ENCODE data around the gene PPP1R9A.

The PPP1R9A gene

DNA sequence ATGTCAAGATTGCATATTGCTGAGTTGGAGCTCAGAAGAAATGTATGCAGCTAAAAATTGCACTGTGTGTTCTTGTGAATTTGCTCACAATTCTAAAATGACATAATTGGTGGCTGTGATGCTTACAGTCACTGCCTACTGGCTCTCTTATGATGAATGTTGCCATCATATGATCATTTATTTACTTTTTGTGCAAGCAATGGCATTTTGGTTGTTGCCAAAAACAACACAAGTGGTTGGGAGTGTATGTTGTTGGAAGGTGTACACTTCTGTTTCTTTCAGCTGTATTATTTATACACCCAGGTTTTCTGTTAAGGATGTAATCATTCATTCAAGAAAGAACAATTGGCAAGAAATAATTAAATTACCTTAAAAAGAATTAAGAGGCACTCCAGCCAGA, 388.0 kb downstream of the PPP1R9A start:
- Histone ChIP-seq H3K27me3 (ENCODE audit: control insufficient read depth in 5 of 5, insufficient read depth in 4 of 5, low read length in 5 of 5) (no peaks in the 10 kb centered on the region), H3K9me3 (ENCODE audit: control insufficient read depth in 5 of 5, low read length in 5 of 5) (no peaks in the 10 kb centered on the region), H3K4me3 (ENCODE audit: low read depth in 1 of 5, low read length in 5 of 5) (no peak overlapping the region), H3K27ac (ENCODE audit: low read depth, low read length) (no peak overlapping the region), H3K36me3 (ENCODE audit: control insufficient read depth in 5 of 5, insufficient read depth in 5 of 5, low read length in 5 of 5) (peaks cover 0 to 4% (median 2%) of the 10 kb centered on the region in 5 donors), H3K9ac (ENCODE audit: low read length in 5 of 5) (no peak overlapping the region), H3K4me1 (ENCODE audit: control insufficient read depth in 5 of 5, insufficient read depth in 5 of 5, low read length in 5 of 5) (no peaks in the 10 kb centered on the region)

DNA sequence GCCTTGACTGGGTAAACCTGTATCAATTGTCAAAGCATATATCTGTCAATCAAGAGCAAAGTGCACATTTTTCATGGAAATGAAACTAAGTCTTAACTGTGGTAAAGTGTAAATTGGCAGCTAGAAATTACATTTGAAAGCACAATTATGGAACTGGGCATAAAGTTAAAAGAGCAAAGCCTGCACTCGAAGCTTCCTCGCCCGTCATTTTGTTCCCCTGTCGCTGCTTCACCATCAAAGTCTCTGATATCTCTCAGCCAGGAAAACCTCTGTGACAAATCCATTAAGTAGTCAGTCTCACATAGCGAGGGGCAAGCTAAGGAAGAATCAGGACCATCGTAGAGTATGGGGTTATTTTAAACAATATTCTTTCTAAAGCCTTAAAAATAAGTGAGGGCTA, 389.1 kb downstream of the PPP1R9A start:
- no peaks in the 10 kb centered on the region for H3K27me3 ChIP-seq (ENCODE audit: control insufficient read depth in 5 of 5, insufficient read depth in 4 of 5, low read length in 5 of 5)
- no peak overlapping the region for H3K9ac ChIP-seq (ENCODE audit: low read length in 5 of 5)
- no peak overlapping the region for H3K4me3 ChIP-seq (ENCODE audit: low read depth in 1 of 5, low read length in 5 of 5)
- no peak overlapping the region for H3K27ac ChIP-seq (ENCODE audit: low read depth, low read length)
- H3K9me3 ChIP-seq (ENCODE audit: control insufficient read depth in 5 of 5, low read length in 5 of 5): no peaks in the 10 kb centered on the region
- H3K36me3 ChIP-seq (ENCODE audit: control insufficient read depth in 5 of 5, insufficient read depth in 5 of 5, low read length in 5 of 5): peaks cover 0 to 4% (median 0%) of the 10 kb centered on the region in 5 donors
- H3K4me1 ChIP-seq (ENCODE audit: control insufficient read depth in 5 of 5, insufficient read depth in 5 of 5, low read length in 5 of 5): no peaks in the 10 kb centered on the region

DNA sequence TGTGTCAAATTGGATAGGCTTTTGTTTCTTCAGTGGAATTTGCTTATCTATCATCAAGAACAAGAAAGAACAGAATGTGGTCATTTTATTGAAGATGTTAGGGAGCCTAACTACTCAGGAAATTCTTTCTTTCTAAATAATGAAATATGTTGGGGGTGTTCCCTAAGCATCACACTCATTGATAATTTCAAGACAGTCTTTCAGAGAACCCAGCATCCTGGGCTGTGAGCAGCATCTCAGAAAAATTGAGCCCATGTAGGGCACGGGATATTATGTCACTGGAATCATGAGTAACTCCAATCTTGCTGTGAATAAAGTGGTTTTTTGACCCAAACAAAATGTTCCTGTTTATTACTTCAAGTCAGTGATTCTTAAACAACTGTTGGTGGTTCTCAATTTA, 389.6 kb downstream of the PPP1R9A start:
- Histone ChIP-seq H3K9ac (ENCODE audit: low read length in 5 of 5) (no peak overlapping the region), H3K4me3 (ENCODE audit: low read depth in 1 of 5, low read length in 5 of 5) (no peak overlapping the region), H3K27ac (ENCODE audit: low read depth, low read length) (no peak overlapping the region), H3K27me3 (ENCODE audit: control insufficient read depth in 5 of 5, insufficient read depth in 4 of 5, low read length in 5 of 5) (no peaks in the 10 kb centered on the region), H3K36me3 (ENCODE audit: control insufficient read depth in 5 of 5, insufficient read depth in 5 of 5, low read length in 5 of 5) (peaks cover 0 to 4% (median 0%) of the 10 kb centered on the region in 5 donors), H3K4me1 (ENCODE audit: control insufficient read depth in 5 of 5, insufficient read depth in 5 of 5, low read length in 5 of 5) (no peaks in the 10 kb centered on the region), H3K9me3 (ENCODE audit: control insufficient read depth in 5 of 5, low read length in 5 of 5) (no peaks in the 10 kb centered on the region)

DNA sequence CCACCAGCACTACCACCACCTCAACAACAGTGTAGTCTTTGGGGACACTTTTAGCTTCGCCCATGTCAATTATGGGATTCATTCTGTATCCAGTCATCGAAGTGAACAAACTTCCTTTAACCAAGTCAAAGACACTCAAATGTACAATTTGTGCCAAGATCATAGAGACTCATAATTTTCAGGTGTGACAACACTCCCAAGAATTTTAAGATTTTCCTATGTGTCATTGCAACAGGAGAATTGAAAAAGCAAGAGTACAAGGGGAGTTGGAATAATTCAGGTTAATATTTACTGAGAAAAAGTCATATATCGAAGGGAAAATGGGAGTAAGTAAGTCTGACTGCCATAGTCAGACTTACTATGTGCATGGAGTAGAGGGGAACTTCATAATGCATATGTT, 390.7 kb downstream of the PPP1R9A start:
- no peak overlapping the region for H3K4me3 ChIP-seq (ENCODE audit: low read depth in 1 of 5, low read length in 5 of 5)
- no peaks in the 10 kb centered on the region for H3K4me1 ChIP-seq (ENCODE audit: control insufficient read depth in 5 of 5, insufficient read depth in 5 of 5, low read length in 5 of 5)
- no peaks in the 10 kb centered on the region for H3K27me3 ChIP-seq (ENCODE audit: control insufficient read depth in 5 of 5, insufficient read depth in 4 of 5, low read length in 5 of 5)
- no peaks in the 10 kb centered on the region for H3K9me3 ChIP-seq (ENCODE audit: control insufficient read depth in 5 of 5, low read length in 5 of 5)
- no peak overlapping the region for H3K27ac ChIP-seq (ENCODE audit: low read depth, low read length)
- H3K36me3 ChIP-seq (ENCODE audit: control insufficient read depth in 5 of 5, insufficient read depth in 5 of 5, low read length in 5 of 5): peaks cover 0 to 4% (median 0%) of the 10 kb centered on the region in 5 donors
- H3K9ac ChIP-seq (ENCODE audit: low read length in 5 of 5): no peak overlapping the region

DNA sequence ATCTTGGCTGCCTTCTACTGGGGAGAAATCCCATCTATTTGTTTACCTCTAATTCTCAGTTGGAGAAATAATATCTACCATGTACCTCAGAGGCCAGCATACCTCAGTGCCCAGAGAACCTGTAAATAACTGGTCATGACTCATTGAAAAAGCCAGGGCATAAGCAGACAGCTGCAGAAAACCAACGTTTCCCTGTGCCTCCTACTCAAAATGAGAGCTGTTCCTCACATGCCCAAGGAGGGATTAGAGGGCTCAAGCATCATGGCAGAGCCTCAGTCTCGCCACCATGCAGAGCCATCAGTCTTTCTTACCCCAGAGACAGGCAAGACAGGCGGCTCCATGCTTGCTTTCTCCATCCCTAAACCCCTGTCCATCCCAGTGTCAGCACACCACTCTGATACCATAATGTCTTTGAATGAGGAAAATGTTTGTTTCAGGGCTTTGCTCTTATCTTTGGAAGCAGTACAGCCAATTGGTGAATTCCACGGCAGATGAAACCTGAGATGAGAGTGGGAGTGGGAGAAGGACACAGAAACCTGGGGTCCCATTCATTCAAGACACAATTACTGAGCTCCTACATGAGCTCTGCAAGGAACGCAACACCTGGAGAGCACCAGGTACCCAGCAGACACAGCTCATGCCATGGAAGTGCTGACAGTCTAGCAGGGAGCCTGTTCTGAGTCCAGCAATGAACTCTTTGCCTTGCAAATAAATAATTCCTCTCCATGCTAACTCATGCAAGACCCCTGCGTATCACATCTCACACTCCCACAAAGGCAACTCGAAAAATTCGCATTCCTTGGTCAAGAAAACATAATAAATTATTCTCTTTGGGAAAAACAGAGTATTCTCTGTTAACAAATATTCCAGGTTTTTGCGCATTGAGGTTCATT, 395.9 kb downstream of the PPP1R9A start:
- Histone ChIP-seq H3K36me3 (ENCODE audit: control insufficient read depth in 5 of 5, insufficient read depth in 5 of 5, low read length in 5 of 5) (no peaks in the 10 kb centered on the region), H3K27ac (ENCODE audit: low read depth, low read length) (no peak overlapping the region), H3K4me3 (ENCODE audit: low read depth in 1 of 5, low read length in 5 of 5) (no peak overlapping the region), H3K9ac (ENCODE audit: low read length in 5 of 5) (no peak overlapping the region), H3K27me3 (ENCODE audit: control insufficient read depth in 5 of 5, insufficient read depth in 4 of 5, low read length in 5 of 5) (peaks cover 0 to 2% (median 0%) of the 10 kb centered on the region in 5 donors), H3K4me1 (ENCODE audit: control insufficient read depth in 5 of 5, insufficient read depth in 5 of 5, low read length in 5 of 5) (no peaks in the 10 kb centered on the region), H3K9me3 (ENCODE audit: control insufficient read depth in 5 of 5, low read length in 5 of 5) (no peaks in the 10 kb centered on the region)

DNA sequence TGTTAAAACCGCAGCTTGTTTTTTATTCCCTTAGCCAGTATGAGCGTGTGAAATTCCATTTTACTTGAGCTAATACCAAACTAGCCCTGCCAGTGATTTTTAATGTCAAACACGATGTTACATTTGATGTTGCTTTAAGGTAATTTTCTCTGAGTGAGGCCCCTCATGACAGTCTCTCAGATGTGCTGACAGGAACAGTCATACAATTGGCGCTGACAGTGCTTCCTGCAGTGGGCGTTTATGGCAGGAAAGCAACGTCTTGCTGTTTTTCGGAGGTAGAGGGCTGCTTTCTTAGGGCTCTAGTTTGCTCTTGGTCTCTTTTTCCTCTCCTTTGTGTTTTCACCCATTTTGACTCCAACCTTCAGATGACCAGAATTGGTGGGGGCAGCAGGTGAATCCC, 397.6 kb downstream of the PPP1R9A start:
- Histone ChIP-seq H3K4me1 (ENCODE audit: control insufficient read depth in 5 of 5, insufficient read depth in 5 of 5, low read length in 5 of 5) (no peaks in the 10 kb centered on the region), H3K27ac (ENCODE audit: low read depth, low read length) (no peak overlapping the region), H3K27me3 (ENCODE audit: control insufficient read depth in 5 of 5, insufficient read depth in 4 of 5, low read length in 5 of 5) (peaks cover 0 to 2% (median 0%) of the 10 kb centered on the region in 5 donors), H3K4me3 (ENCODE audit: low read depth in 1 of 5, low read length in 5 of 5) (no peak overlapping the region), H3K9me3 (ENCODE audit: control insufficient read depth in 5 of 5, low read length in 5 of 5) (no peaks in the 10 kb centered on the region), H3K36me3 (ENCODE audit: control insufficient read depth in 5 of 5, insufficient read depth in 5 of 5, low read length in 5 of 5) (no peaks in the 10 kb centered on the region), H3K9ac (ENCODE audit: low read length in 5 of 5) (no peak overlapping the region)

DNA sequence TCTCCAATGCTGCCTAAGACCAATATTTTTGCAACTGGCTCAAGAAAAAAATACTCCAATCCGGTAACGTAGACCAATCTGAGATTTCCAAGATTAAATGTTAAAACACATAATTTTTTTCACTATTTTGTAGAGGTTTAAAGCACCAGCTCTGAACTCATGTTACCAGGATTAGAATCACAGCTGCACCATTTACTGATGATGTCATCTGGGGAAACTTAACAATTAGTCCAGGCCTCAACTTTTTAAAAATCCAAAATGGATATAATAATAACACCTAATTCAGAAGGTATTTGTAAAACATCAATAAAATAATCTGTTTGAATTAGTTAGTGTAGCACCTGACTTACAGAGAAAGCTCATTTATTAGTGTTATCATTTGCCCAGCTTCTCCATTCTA, 402.6 kb downstream of the PPP1R9A start:
- Histone ChIP-seq H3K9me3 (ENCODE audit: control insufficient read depth in 5 of 5, low read length in 5 of 5) (no peaks in the 10 kb centered on the region), H3K27ac (ENCODE audit: low read depth, low read length) (no peak overlapping the region), H3K27me3 (ENCODE audit: control insufficient read depth in 5 of 5, insufficient read depth in 4 of 5, low read length in 5 of 5) (peaks cover 0 to 2% (median 0%) of the 10 kb centered on the region in 5 donors), H3K4me1 (ENCODE audit: control insufficient read depth in 5 of 5, insufficient read depth in 5 of 5, low read length in 5 of 5) (no peaks in the 10 kb centered on the region), H3K36me3 (ENCODE audit: control insufficient read depth in 5 of 5, insufficient read depth in 5 of 5, low read length in 5 of 5) (no peaks in the 10 kb centered on the region), H3K4me3 (ENCODE audit: low read depth in 1 of 5, low read length in 5 of 5) (no peak overlapping the region), H3K9ac (ENCODE audit: low read length in 5 of 5) (no peak overlapping the region)

DNA sequence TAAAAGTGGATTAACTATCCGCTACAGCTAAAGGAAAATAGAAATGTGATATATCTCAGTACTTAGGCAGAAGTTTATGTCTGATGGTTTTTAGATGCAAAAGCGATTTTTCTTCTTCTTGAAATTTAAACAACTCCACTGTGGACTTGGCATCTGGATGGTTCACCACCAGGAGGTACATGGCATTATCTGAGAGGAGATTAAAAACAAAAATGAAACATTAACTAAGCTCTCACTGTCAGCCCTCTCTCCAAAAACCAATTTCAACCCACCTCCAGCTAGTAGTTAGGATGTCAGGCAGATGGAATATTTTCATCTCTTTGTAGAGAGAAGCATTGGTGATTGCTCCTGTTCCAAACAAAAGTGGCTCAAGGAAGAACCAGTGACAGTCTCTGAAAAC, 404.0 kb downstream of the PPP1R9A start:
- Histone ChIP-seq H3K4me1 (ENCODE audit: control insufficient read depth in 5 of 5, insufficient read depth in 5 of 5, low read length in 5 of 5) (no peaks in the 10 kb centered on the region), H3K9me3 (ENCODE audit: control insufficient read depth in 5 of 5, low read length in 5 of 5) (no peaks in the 10 kb centered on the region), H3K27me3 (ENCODE audit: control insufficient read depth in 5 of 5, insufficient read depth in 4 of 5, low read length in 5 of 5) (no peaks in the 10 kb centered on the region), H3K4me3 (ENCODE audit: low read depth in 1 of 5, low read length in 5 of 5) (no peak overlapping the region), H3K27ac (ENCODE audit: low read depth, low read length) (no peak overlapping the region), H3K36me3 (ENCODE audit: control insufficient read depth in 5 of 5, insufficient read depth in 5 of 5, low read length in 5 of 5) (no peaks in the 10 kb centered on the region), H3K9ac (ENCODE audit: low read length in 5 of 5) (no peak overlapping the region)

DNA sequence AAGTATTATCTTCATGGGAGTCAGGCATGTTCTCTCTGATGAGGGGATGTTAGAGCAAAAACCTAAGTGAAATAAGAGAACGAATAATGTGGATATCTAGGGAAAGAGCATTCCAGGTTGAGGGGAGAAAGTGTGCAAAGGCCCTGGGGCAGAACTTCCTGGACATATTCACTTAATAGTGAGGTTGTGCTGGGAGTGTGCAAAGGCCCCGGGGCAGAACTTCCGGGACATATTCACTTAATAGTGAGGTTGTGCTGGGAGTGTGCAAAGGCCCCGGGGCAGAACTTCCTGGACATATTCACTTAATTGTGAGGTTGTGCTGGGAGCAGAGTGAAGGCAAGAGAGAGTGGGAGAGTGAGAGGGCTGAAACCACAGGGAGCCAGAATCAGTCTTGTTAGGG, 405.2 kb downstream of the PPP1R9A start:
- Histone ChIP-seq H3K9ac (ENCODE audit: low read length in 5 of 5) (no peak overlapping the region), H3K27ac (ENCODE audit: low read depth, low read length) (no peak overlapping the region), H3K36me3 (ENCODE audit: control insufficient read depth in 5 of 5, insufficient read depth in 5 of 5, low read length in 5 of 5) (no peaks in the 10 kb centered on the region), H3K4me3 (ENCODE audit: low read depth in 1 of 5, low read length in 5 of 5) (no peak overlapping the region), H3K27me3 (ENCODE audit: control insufficient read depth in 5 of 5, insufficient read depth in 4 of 5, low read length in 5 of 5) (no peaks in the 10 kb centered on the region), H3K4me1 (ENCODE audit: control insufficient read depth in 5 of 5, insufficient read depth in 5 of 5, low read length in 5 of 5) (no peaks in the 10 kb centered on the region), H3K9me3 (ENCODE audit: control insufficient read depth in 5 of 5, low read length in 5 of 5) (no peaks in the 10 kb centered on the region)

DNA sequence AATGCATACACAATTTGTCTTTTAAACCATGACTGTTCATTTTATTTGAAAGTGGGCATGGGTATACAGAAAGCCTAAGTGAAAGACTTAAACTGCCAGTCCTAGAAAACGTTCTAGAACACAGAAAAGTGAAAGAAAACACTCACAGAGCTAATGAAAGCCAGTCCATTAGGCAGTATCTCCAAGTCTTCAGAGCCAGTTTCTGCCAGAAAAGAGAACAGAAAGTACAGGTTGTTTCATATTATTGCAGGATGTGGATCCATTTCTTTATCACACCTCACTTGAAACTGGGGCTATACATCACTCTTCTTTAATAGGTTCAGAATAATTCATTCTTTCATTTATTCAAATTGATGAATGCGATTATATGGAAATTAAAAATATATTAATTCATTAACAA, 409.2 kb downstream of the PPP1R9A start:
- Histone ChIP-seq H3K9me3 (ENCODE audit: control insufficient read depth in 5 of 5, low read length in 5 of 5) (no peaks in the 10 kb centered on the region), H3K9ac (ENCODE audit: low read length in 5 of 5) (no peak overlapping the region), H3K4me3 (ENCODE audit: low read depth in 1 of 5, low read length in 5 of 5) (no peak overlapping the region), H3K36me3 (ENCODE audit: control insufficient read depth in 5 of 5, insufficient read depth in 5 of 5, low read length in 5 of 5) (no peaks in the 10 kb centered on the region), H3K27ac (ENCODE audit: low read depth, low read length) (no peak overlapping the region), H3K27me3 (ENCODE audit: control insufficient read depth in 5 of 5, insufficient read depth in 4 of 5, low read length in 5 of 5) (no peaks in the 10 kb centered on the region), H3K4me1 (ENCODE audit: control insufficient read depth in 5 of 5, insufficient read depth in 5 of 5, low read length in 5 of 5) (no peaks in the 10 kb centered on the region)

Data from subcutaneous abdominal adipose tissue (tissue), 5 donors.